IPS DF 4.7 (cell line): ENCODE data around the gene GTF2A1.

Experiments used
- DNase-seq: peaks from one replicate; pipeline ENCODE4 v3.0.0-alpha.2; 2013; ENCODE audit warnings: low spot score; ENCODE audit errors: extremely low read depth

The GTF2A1 gene

DNA sequence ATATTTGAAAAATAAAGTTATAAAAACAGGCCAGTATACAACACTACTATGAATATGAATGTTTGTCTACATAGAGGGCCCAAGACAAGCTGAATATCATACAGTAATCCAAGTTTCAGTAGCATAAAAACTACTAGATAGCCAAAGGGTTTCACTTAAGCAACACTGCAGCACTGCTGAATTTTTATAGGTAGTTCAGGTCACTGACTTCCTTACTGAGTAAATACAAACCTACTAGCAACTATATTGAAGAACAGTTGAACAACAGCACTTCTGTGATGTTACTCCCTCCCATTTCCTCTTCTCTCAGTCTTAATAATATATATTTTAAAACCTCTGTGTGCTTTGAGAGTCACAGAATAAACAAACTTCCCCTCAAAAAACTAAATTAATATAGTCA lies 42.7 kb downstream of the GTF2A1 start:
- DNase-seq: no peak

DNA sequence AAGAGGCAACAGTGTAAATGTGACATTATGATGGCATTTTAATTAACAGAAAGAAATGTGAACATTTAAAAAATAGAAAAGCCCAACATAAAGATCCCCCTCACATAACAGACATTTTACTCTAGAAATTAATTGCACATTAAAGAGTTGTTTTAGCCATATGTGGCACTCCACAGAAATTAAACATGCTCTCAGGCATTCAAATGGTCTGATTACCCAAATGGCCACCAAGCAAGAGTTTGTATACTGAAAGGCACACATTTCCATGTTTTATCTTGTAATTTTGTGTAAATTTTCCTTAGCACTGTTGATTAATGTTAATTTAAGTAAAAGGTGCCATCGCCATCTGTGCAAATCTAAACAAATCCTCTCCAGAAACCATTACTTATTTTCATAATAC lies 43.5 kb downstream of the GTF2A1 start:
- DNase-seq: no peak

DNA sequence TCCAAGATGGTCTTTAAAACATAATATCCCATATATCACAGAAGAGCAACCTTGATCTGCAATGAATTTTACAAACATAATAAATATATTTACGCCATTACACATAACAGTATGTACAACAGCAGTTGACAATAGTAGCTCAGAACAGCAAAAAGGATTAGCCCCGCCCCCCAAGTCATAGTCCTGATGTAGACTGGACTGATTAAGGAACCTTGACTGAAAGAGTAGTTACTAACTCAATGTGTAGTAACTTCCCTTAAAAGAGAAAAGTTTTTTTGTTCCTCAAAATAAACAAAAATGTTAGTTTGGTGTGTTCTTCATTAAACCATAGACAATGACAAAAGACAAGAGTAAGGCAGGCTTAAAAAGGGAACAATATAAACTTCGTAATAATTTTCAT lies 44.5 kb downstream of the GTF2A1 start:
- no peak for DNase-seq

DNA sequence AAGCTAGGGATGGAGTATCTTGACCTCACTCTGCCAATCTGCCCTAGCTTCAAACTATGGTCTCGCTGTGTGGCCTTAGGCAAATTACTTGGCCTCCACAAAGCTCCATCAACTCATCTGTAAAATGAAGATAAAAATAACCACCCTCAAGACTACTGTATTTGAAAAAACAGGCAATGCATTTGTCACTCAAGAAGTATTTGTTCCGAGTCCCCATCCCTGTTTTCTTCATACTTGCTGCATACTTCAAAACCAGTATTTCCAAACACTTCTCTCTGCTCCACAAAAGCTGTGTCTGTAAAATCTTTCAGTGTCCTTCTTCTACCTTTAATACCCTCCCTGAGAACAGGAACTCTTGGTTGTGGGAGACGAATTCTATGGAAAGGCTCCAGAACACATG lies 47.9 kb downstream of the GTF2A1 start:
- no peak for DNase-seq

DNA sequence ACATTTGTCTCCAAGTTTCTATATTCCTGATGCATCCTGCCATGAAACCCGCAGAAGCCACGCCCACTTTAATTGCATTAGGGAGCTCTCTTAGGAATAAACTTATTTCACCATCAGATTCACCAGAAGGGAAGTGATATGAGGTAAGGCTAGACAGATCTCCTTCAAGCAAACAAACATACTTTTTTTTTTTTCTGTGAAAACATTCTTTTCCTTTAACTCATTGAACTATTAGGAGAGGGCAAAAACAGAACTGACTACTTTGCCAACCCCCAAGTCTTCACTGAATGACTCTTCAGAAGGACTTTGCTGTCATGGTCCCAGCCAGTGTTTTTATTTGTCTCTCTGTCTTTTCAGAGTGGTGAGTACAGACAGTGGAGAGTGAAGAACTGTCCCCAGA lies 48.4 kb downstream of the GTF2A1 start:
- DNase-seq: no peak

DNA sequence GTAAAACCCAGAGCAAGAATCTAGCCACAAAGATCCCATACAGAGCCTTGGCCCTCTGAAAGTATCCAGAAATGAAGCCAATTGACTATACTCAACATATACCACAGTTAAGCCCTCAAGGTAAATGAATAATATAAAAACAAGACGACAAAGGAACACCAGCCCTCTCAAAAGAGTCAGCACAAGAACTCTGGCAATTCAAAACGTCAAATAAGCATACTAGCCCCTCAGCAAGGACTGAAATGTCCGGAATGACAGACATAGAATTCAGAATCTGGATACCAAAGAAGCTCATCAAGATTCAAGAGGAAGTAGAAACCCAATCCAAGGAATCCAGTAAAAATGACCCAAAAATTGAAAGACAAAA lies 49.9 kb downstream of the GTF2A1 start:
- no peak for DNase-seq

DNA sequence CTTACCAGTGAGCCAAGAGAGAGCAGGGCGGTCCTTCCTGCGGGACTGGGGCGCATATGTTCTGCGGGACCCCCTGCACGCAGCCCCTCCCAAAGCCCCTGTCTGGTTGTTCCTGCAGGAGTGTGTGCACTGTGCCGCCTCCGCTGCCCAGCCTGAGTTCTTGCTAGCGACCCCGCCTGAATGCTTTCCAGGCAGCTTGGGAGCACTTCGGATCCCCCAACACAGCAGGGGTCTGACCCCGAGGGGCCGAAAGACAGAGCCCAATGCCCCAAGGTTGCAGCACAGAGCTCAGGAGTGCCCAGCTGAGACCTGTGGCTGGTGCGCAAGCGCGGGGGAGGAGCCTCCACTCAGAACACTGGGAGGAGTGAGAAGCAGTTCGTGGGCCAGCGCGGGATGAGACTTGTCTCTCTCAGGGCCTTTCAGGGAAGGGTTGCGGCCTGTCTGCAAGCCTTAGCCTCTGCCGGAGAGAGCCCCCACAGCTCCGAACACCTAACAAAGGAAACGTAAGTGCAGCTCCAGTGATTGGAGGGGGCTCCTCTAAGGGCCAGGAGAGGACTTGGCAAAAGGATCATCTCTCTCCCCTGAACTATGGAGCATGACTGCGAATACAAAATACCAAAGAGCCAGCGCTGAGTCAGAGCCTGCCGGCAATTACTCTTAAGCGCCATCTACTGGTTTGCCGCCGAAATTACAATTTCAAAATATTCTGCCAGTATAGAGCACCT lies 50.5 kb downstream of the GTF2A1 start:
- peak; percentile 58 for DNase-seq

DNA sequence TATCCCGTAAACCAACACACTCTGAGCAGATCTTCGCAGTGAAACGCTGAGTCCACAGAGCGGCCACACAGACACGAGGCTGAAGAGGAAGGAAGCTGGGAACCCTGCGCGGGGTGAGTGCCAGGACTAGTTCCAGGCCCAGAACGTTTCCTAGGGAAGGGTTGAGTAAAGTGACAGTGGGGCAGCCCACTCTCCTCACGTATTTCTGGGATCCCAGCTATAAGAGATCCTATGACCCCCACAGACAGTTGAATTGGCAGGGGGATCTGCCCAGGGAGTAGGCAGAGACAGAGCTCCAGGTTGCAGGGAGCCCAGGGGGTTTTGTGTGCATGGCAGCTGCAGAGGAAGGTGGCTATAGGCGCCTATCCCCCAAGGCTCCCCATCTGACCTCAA lies 51.1 kb downstream of the GTF2A1 start:
- DNase-seq: no peak

DNA sequence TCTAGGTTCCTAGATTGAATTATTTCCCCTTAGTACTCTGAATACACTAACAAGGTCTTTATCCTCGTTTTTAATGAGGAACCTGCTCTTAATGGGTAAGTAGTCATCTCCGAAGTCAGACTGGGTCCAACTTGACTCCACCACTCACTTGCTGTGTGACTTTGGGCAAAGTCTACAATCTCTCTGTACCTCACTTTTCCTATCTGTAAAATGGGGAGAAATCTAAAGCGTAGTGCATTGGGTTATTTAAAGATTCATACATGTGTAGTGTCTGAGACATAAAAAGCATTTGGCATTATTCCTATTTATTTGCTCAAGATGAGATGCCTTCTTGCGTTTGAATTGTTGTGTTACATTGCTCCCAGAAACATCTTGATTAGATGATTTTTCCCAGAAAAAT lies 51.5 kb downstream of the GTF2A1 start:
- DNase-seq: no peak

DNA sequence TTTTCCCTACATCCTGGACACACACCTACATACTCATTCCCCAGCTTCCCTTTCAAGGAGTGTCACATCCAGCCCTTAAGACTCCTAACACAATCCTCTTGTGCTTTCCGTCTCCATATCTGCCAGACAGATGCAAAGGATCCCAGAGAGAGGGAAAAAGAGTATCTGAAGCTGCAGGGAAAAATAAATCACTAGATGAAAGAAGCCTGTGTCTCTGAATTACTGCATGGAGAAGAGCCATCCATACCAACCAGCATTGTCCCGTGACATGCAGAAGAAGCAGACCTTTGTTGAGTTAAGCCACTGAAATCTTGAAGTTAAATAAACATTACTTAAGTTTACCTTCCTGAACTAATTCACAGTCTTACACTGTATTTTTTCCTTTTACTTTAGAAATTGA lies 54.6 kb downstream of the GTF2A1 start:
- DNase-seq: no peak

DNA sequence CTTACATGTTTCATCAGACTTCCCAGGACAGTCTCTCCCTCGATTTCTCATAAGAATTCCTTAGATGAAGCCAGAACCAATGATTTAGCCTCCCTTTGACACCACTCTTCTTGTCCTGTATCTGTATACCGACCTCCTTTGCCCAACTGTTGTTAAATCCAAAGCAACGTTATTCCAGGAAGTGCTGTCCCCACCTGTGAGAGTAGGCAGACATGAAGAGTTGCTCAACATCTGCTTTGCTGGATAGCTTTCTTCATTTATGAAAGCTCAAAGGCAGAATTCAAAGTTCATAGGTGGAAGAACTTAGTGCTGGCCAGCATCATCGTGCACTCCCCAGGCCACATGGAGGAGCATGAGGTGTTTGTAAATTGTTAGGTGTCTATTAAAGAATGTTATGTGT lies 55.6 kb downstream of the GTF2A1 start:
- DNase-seq: no peak

DNA sequence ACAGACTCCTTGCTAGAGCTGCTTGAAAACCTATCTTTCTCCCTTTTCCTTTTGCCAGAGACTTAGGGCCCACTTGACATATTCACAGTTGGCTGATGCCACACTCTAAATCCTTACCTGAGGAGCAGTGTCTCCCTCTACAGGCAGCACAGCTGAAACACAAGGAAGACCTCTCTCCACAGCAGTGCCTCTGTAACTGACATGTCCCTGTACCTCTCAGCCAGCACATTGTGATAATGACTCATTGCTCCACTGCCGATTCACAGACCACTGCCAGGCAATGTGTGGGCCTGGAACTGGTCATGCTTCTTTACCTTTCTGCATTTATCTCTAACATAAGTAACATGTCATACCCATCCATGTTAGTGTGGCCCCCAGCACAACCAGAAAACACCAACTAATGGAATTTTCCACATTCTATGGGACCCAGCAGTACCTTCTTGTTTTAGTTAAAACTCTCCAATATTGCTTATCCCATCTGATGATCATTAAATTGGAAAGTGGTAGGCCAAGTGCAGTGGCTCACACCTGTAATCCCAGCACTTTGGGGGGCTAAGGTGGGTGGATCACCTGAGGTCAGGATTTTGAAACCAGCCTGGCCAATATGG lies 56.5 kb downstream of the GTF2A1 start:
- peak; percentile 81 for DNase-seq

DNA sequence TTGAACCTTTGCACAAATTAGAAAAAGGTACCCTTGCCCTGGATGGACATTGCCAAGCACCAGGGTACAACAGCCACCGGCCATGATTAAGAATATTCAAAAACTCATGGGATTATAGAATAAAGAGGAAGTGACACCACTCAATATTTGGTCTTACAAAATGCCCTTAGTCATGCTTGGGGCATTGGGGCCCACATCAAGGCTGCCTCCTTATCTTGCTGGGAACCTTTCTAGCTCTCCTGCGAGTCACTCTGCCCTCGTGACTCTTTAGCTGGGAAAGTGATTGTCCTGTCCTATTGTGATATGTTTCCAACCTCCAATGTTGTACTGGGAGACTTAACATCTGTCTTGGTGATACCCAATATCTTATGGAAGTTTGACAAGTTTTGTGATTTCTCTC lies 57.8 kb downstream of the GTF2A1 start:
- DNase-seq: no peak

DNA sequence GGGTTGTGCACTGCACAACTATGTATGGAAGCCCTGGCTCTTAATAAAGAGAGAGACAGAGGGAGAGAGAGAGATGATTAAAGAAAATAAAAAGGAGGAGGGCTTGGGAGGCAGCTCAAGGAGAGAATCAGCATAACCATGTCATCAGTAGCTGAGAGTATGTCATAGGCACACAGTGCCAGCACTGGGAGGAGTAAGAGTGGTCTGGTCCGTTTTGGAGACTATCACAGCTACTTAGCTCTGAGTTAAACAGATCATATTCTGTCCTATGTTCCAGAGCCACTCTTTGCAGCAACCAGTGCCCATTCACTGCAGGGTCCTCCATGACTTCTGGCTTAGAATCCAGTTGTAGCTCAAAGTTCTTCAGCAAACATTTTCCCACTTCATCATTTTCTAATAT lies 59.0 kb downstream of the GTF2A1 start:
- no peak for DNase-seq

DNA sequence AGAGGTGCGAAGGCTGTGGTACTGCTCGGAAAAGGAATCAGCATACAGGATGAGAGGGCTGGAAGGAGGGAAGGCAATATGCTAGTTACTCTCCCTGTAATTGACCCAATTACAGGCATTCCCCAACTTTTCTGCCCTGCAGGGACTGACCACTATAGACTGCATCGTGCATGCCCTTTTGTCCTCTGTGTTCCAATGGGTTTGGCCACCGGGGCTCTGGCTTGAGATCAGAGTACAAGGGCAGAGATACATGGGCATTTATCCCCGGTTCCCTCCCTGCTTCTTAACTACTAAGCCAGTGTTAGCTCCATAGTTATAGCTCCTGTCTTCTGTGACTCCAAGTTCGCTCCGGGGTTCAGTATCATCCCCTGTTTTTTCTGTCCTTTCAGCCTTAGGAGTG lies 59.7 kb downstream of the GTF2A1 start:
- no peak for DNase-seq

DNA sequence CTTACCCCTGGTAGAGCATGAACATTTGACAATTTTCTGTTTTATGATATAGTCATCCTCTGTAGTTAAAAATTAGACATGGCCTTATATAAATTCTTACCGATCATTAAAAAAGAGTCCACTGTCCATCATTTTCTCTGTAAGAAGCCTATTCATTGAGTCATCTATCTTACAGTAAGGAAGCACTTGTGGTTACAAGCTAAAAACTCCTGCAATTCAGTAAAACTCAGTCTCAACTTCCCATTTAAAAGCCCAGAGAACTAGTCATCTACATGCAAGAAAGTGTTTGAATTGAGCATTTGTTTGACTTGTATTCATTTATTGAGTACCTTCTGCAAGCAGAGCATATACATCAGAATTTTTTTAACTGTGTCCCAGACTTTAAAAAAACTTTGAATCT lies 63.3 kb downstream of the GTF2A1 start:
- DNase-seq: no peak

DNA sequence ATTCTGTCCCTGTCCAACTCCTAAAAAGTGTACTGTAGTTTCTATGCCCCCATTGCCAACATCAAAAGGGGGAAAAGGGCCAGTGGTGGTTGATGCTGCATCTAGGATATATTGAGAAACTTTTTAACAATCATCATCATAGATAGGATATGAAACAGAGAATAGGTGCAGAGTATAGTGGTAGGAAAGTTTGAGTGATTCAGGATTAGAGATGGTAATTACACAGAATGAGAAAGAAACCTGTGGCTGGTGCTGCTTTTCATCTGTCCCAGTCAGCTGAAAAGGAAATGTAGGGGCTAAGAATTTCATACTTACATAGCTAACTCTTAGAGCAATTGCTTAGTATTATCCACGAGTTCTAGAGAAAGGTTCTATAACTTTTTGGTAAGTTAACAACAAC lies 67.6 kb downstream of the GTF2A1 start:
- DNase-seq: no peak

DNA sequence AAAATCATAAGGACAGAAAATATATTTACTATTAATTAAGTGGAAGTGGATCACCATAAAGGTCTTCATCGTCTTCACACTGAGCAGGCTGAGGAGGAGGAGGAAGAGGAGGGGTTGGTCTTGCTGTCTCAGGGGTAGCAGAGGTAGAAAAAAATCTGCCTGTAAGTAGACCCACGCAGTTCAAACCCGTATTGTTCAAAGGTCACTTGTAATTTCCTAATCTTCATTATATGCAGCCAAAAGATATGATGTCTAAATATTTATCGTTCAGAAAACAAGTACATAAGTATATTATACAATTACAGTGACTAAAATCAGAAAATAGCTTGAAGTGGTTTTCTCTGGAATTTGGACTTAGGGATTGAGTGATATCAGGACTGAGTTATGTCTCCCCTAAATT lies 72.1 kb downstream of the GTF2A1 start:
- DNase-seq: no peak

DNA sequence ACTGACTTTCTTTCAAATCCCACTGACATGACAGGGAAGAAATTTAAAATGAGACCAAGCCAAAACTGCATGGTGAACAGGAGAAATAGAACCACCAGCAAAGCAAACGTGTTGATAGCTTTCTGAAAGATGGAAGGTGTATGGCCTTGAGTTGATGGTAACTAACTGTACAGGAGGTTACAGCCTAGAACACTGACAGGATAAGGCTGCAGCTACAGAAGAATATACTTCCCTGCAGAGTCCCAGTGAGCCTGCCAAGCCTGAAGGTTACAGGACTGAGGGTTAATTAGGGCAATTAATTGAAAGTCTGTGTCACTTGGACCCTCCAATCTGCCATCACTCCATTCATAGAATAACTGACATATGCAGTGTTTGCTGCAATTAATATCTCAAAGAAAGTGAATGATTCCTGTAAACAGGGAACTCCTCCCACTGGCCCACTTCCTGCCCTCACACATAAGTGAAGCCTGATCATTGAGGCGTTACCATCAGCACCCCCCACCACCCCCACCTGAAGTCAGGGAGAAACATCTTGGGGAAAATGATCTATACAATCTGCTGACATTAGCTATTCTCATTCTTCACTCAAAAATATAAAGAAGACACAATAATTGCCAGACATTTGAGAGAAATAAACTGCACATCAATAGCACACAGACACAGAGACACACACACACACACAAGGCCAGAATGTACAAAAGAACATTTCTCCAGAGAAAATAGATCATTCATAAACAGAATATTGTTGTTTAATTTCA lies 73.4 kb downstream of the GTF2A1 start:
- DNase-seq: no peak

DNA sequence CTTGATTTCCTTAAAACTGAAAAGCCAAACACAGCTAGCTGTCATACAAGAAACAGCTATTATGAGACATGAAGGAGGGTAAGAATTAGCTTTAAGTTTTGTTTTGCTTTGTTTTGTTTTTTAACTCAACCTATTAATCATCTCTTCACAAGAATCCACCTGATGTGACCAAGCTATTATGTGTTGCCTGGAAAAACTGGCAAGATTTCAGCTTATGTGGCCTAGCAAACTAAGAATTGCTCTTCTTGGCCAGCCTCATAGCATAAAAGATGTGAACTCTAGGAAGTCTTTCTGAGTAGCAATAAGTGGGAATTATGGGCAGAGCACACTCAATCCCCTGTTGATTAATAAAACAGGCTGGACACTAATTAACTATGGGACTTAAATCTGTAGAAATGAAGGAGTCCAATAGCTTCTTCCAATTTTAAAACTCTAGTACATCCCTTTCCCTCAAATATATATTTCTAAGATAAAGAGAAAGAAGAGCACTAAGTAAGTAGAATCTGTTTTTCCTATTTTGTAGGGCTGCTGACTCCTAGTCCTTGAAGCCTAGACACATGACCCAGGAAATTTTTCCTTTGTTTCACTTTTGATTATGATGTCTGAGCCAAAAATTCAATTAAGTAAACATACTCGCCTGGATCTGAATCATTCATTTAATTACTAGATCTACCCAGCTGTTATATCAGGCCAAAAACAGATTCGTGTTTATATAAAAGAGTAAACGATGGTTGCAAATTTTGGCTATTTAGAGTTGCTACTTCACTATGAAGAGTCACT lies 75.7 kb downstream of the GTF2A1 start:
- DNase-seq: no peak

DNA sequence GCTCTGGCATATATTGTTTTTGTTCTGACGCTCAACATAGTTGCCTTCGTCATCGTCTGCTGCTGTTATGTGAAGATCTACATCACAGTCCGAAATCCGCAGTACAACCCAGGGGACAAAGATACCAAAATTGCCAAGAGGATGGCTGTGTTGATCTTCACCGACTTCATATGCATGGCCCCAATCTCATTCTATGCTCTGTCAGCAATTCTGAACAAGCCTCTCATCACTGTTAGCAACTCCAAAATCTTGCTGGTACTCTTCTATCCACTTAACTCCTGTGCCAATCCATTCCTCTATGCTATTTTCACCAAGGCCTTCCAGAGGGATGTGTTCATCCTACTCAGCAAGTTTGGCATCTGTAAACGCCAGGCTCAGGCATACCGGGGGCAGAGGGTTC lies 77.0 kb downstream of the GTF2A1 start:
- no peak for DNase-seq

DNA sequence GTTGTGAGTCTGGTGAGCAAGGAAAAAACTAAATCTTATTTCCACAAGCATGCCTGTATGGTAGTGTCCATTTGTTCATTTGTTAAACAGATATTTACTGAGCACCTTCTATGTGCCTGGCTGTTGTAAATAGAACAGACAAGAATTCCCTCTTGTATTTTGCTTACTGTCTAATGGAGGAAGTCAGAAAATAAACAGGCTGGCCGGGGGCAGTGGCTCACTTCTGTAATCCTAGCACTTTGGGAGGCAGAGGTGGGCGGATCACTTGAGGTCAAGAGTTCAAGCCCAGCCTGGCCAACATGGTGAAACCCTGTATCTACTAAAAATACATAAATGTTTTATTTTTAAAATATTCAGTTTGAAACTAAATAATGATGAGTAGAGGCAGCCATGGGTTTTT lies 79.3 kb downstream of the GTF2A1 start:
- DNase-seq: no peak
